ENCODE results near the gene NEK6. TPM values are rescaled to one million over a fixed set of nuclear protein-coding genes. Genes with fewer than 3 reads are reported as not detected.

The NEK6 gene
- total RNA-seq, 4 donors from 2014 or later = 2.0 to 15.3 (median 7.3) TPM

DNA sequence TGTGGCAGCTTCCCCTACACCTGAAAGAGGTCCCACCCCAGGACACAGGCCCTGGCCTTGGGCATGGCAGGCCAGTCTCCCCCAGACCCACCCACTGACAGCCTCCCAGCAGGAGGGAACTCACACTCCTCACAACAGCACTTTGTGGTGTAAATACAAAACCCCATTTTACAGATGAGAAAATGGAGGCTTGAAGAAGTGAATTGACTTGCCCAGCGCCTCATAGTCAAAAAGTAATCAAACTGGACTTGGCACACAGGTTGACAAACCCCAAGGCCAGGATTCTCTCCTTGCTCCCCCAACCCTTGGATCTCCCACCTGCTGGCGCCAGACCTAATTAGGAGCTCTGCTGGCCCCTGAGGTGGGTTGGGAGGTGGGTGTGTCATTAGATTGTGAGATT, 29.2 kb upstream of the NEK6 start:
- no peak overlapping the region for H3K27ac ChIP-seq
- intact Hi-C loops (cut with DNase I) = no loop called here
- no peaks in the 10 kb centered on the region for H3K36me3 ChIP-seq
- no peaks in the 10 kb centered on the region for H3K9me3 ChIP-seq
- peaks cover 0 to 7% (median 3%) of the 10 kb centered on the region in 3 donors for H3K4me1 ChIP-seq
- no peak for DNase-seq
- TF ChIP-seq POLR2A (IDR thresholded peaks at IDR 0.05) = no peak
- TF ChIP-seq, protein P1, sequence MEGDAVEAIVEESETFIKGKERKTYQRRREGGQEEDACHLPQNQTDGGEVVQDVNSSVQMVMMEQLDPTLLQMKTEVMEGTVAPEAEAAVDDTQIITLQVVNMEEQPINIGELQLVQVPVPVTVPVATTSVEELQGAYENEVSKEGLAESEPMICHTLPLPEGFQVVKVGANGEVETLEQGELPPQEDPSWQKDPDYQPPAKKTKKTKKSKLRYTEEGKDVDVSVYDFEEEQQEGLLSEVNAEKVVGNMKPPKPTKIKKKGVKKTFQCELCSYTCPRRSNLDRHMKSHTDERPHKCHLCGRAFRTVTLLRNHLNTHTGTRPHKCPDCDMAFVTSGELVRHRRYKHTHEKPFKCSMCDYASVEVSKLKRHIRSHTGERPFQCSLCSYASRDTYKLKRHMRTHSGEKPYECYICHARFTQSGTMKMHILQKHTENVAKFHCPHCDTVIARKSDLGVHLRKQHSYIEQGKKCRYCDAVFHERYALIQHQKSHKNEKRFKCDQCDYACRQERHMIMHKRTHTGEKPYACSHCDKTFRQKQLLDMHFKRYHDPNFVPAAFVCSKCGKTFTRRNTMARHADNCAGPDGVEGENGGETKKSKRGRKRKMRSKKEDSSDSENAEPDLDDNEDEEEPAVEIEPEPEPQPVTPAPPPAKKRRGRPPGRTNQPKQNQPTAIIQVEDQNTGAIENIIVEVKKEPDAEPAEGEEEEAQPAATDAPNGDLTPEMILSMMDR (IDR thresholded peaks at IDR 0.05) = no peak
- WGBS, 2 donors = 64 to 69% methylated on average over 2 of the region's 2 CpGs
- no peak overlapping the region for H3K4me3 ChIP-seq
- no peaks in the 10 kb centered on the region for H3K27me3 ChIP-seq

DNA sequence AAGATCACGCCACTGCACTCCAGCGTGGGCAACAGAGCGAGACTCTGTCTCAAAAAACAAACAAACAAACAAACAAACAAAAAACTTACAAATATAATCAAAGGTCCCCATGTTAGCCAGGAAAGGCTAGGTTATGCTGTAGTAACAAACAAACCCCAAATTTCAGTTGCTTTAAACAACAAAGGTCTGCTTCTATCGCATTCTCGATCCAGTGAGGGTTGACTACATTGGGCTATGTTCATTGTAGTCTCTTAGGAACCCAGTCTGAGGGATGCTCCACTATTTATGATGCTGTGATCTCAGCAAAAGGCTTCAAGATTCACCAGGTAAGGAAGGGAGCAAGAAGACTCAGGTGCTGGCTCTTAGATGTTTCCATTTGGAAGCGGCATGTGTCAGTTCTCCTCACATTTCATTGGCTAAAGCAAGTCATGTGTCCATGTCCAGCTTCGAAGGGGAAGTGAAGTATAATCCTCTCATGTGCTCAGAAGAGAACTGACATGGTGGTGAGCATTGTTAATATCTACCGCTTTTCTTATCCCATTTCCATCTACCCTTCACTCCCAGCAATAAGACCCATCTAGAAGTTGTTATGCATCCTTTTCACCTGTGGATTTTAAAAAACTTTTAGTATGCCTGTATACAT, 26.5 kb upstream of the NEK6 start:
- TF ChIP-seq POLR2A (IDR thresholded peaks at IDR 0.05) = no peak
- TF ChIP-seq, protein P1 (IDR thresholded peaks at IDR 0.05) = no peak
- peaks cover 0 to 5% (median 0%) of the 10 kb centered on the region in 3 donors for H3K9me3 ChIP-seq
- H3K4me3 ChIP-seq = no peak overlapping the region
- H3K27ac ChIP-seq = no peak overlapping the region
- intact Hi-C loops (cut with DNase I) = no loop called here
- 84 to 90% methylated on average over 8 of the region's 8 CpGs for WGBS, 2 donors
- no peaks in the 10 kb centered on the region for H3K36me3 ChIP-seq
- no peak for DNase-seq
- H3K4me1 ChIP-seq = no peaks in the 10 kb centered on the region
- H3K27me3 ChIP-seq = no peaks in the 10 kb centered on the region

- Histone ChIP-seq H3K36me3 (no peaks in the 10 kb centered on the region), H3K9me3 (peaks cover 0 to 5% (median 0%) of the 10 kb centered on the region in 3 donors), H3K27me3 (no peaks in the 10 kb centered on the region), H3K4me1 (peaks cover 0 to 14% (median 2%) of the 10 kb centered on the region in 3 donors), H3K4me3 (no peak overlapping the region), H3K27ac (no peak overlapping the region)
- intact Hi-C loops (cut with DNase I) = no loop called here
- TF ChIP-seq, protein P1 (IDR thresholded peaks at IDR 0.05) = no peak
- TF ChIP-seq POLR2A (IDR thresholded peaks at IDR 0.05) = no peak
- no peak for DNase-seq
- 64 to 66% methylated on average over 5 of the region's 5 CpGs for WGBS, 2 donors
Observed at GRCh38 chr9:124238546-124239140, 19.1 kb upstream of the NEK6 start.

DNA sequence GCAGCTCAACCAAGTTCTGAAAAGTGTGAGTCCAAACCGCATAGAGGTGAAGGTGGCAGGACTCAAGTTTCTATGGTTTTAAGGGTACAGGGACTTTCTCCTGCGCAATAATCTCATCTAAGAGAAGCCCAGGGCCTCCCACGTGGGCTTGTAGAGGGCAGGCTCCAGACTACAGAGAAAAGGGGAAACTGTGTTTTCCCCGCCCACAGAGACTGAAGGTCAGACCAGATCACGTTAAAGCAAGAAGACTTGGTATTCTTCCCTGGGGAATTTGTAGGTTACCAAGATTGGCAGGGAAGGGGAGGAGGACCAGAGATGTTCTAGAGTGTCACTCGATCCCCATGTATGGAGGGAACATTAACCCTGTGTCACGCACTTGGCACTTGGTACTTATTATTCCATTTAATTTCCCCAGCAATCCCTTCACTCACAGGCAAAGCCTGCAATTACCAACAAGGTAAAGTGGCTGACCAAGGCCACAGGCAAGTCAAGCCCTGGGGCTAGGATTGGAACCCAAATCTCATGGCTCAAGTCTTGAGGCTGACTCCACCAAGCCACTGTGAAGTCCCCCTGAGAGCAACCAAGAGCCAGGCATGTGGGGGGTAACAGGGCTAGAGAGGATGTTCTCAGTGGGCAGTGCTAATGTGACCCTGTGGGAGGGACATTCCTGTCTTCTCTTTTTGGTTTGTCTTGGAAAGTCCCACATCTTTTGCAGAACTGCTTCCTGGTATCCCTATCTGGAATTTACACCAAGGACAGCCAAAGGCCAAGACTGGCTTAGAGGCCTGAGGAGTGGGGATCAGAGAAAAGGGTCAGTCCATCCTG, 18.3 kb upstream of the NEK6 start:
- H3K4me3 ChIP-seq = no peak overlapping the region
- H3K4me1 ChIP-seq = peaks cover 0 to 14% (median 2%) of the 10 kb centered on the region in 3 donors
- WGBS, 2 donors = 65 to 80% methylated on average over 5 to 7 of the region's 7 CpGs
- TF ChIP-seq POLR2A (IDR thresholded peaks at IDR 0.05) = no peak
- TF ChIP-seq, protein P1 (IDR thresholded peaks at IDR 0.05) = no peak
- intact Hi-C loops (cut with DNase I) = no loop called here
- H3K27me3 ChIP-seq = no peaks in the 10 kb centered on the region
- no peak for DNase-seq
- no peaks in the 10 kb centered on the region for H3K36me3 ChIP-seq
- H3K9me3 ChIP-seq = peaks cover 0 to 2% (median 0%) of the 10 kb centered on the region in 3 donors
- no peak overlapping the region for H3K27ac ChIP-seq

Measured in esophagus squamous epithelium (tissue), 5 donors.